Forelimb muscle (tissue), 1 donor: ENCODE data around the gene IL6ST. TPM values are rescaled to one million over a fixed set of nuclear protein-coding genes. Genes with fewer than 3 reads are reported as not detected.

Source experiments
- DNase-seq: peaks from one replicate; pipeline ENCODE4 v3.0.0-alpha.2; 2013; ENCODE audit warnings: low read depth
- polyA plus RNA-seq: library from polyadenylated mRNA; unstranded; fragments of 120-200 nt; gene quantifications from one replicate; pipeline ENCODE4 v1.2.1, GENCODE V29; 2013; ENCODE audit not compliant: insufficient read length

IL6ST gene
- polyA plus RNA-seq, 1 donor, result 59.1 TPM

- DNase-seq, result no peak
Measured at GRCh38 chr5:55920784-55921183, 74.0 kb downstream of the IL6ST start.

GRCh38 chr5:55919625-55920024, 75.1 kb downstream of the IL6ST start:
- DNase-seq, result no peak

GRCh38 chr5:55918087-55919035, 76.4 kb downstream of the IL6ST start:
- DNase-seq, result no peak

- no peak for DNase-seq
Measured at GRCh38 chr5:55917402-55918086, 77.2 kb downstream of the IL6ST start.

GRCh38 chr5:55916986-55917385, 77.8 kb downstream of the IL6ST start:
- no peak for DNase-seq

- DNase-seq, result no peak
Measured at GRCh38 chr5:55915783-55916182, 79.0 kb downstream of the IL6ST start.

- no peak for DNase-seq
Measured at GRCh38 chr5:55914971-55915370, 79.8 kb downstream of the IL6ST start.

GRCh38 chr5:55913466-55914413, 81.0 kb downstream of the IL6ST start:
- no peak for DNase-seq

GRCh38 chr5:55911784-55912653, 82.7 kb downstream of the IL6ST start:
- DNase-seq, result no peak

- DNase-seq, result no peak
Measured at GRCh38 chr5:55908804-55909203, 86.0 kb downstream of the IL6ST start.

GRCh38 chr5:55907927-55908326, 86.8 kb downstream of the IL6ST start:
- no peak for DNase-seq

GRCh38 chr5:55905251-55905650, 89.5 kb downstream of the IL6ST start:
- no peak for DNase-seq

GRCh38 chr5:55904152-55904551, 90.6 kb downstream of the IL6ST start:
- no peak for DNase-seq

GRCh38 chr5:55903121-55903701, 91.6 kb downstream of the IL6ST start:
- no peak for DNase-seq

- DNase-seq, result no peak
Measured at GRCh38 chr5:55902696-55903095, 92.1 kb downstream of the IL6ST start.

GRCh38 chr5:55900776-55901175, 94.0 kb downstream of the IL6ST start:
- no peak for DNase-seq

- no peak for DNase-seq
Measured at GRCh38 chr5:55900068-55900467, 94.7 kb downstream of the IL6ST start.

- no peak for DNase-seq
Measured at GRCh38 chr5:55899344-55899743, 95.4 kb downstream of the IL6ST start.

- no peak for DNase-seq
Measured at GRCh38 chr5:55897905-55898304, 96.9 kb downstream of the IL6ST start.

GRCh38 chr5:55897206-55897894, 97.4 kb downstream of the IL6ST start:
- no peak for DNase-seq
